ENCODE measurements around the gene TIGD3. TPM values are rescaled to one million over a fixed set of nuclear protein-coding genes. Genes with fewer than 3 reads are reported as not detected.

TIGD3 gene
- total and polyA plus RNA-seq, 2 of the 13 experiments (the other 11 are each of a cell fraction or from before 2014, with no cell fraction given): 0.49 to 4.9 TPM

DNA sequence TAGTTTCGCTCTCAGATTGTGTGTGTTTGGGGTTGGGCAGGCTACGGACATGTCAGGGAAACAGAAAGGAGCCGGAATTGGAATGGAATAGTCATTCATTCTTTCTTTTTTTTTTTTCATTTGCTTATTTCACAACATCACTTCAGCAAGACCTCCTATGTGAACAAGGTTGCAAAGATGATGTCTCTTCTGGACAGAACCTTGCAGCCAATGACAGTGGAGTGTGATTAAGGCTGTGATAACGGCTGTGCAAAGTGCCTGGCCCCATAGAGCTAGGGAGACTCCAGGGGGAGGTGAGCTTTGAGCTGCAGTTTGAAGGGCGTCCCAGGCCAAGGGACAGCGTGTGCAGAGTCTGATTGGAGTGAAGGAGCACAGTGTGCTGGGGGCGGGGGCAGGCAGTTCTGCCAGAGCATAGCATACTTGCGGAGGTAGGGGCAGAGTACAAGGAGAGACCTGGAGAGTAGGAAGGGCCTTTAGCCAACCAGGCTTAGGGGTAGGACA is 3.4 kb downstream of the TIGD3 start (continued):
- TF ChIP-seq SOX6 (IDR thresholded peaks at IDR 0.05): no peak
- TF ChIP-seq SOX6 (CRISPR knock-in tag; IDR thresholded peaks at IDR 0.05): peak; percentile 87
- 0 out of 2 replicates have a peak, but pooled peaks have one; percentile 39 for TF ChIP-seq ZFP90 (CRISPR knock-in tag; IDR thresholded peaks at IDR 0.05; ENCODE audit: borderline replicate concordance)
- TF ChIP-seq, protein P1, sequence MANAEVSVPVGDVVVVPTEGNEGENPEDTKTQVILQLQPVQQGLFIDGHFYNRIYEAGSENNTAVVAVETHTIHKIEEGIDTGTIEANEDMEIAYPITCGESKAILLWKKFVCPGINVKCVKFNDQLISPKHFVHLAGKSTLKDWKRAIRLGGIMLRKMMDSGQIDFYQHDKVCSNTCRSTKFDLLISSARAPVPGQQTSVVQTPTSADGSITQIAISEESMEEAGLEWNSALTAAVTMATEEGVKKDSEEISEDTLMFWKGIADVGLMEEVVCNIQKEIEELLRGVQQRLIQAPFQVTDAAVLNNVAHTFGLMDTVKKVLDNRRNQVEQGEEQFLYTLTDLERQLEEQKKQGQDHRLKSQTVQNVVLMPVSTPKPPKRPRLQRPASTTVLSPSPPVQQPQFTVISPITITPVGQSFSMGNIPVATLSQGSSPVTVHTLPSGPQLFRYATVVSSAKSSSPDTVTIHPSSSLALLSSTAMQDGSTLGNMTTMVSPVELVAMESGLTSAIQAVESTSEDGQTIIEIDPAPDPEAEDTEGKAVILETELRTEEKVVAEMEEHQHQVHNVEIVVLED (CRISPR knock-in tag; IDR thresholded peaks at IDR 0.05; ENCODE audit: borderline replicate concordance): peak; percentile 47; the same call in 1 of the 2 replicates
- TF ChIP-seq, protein P2, sequence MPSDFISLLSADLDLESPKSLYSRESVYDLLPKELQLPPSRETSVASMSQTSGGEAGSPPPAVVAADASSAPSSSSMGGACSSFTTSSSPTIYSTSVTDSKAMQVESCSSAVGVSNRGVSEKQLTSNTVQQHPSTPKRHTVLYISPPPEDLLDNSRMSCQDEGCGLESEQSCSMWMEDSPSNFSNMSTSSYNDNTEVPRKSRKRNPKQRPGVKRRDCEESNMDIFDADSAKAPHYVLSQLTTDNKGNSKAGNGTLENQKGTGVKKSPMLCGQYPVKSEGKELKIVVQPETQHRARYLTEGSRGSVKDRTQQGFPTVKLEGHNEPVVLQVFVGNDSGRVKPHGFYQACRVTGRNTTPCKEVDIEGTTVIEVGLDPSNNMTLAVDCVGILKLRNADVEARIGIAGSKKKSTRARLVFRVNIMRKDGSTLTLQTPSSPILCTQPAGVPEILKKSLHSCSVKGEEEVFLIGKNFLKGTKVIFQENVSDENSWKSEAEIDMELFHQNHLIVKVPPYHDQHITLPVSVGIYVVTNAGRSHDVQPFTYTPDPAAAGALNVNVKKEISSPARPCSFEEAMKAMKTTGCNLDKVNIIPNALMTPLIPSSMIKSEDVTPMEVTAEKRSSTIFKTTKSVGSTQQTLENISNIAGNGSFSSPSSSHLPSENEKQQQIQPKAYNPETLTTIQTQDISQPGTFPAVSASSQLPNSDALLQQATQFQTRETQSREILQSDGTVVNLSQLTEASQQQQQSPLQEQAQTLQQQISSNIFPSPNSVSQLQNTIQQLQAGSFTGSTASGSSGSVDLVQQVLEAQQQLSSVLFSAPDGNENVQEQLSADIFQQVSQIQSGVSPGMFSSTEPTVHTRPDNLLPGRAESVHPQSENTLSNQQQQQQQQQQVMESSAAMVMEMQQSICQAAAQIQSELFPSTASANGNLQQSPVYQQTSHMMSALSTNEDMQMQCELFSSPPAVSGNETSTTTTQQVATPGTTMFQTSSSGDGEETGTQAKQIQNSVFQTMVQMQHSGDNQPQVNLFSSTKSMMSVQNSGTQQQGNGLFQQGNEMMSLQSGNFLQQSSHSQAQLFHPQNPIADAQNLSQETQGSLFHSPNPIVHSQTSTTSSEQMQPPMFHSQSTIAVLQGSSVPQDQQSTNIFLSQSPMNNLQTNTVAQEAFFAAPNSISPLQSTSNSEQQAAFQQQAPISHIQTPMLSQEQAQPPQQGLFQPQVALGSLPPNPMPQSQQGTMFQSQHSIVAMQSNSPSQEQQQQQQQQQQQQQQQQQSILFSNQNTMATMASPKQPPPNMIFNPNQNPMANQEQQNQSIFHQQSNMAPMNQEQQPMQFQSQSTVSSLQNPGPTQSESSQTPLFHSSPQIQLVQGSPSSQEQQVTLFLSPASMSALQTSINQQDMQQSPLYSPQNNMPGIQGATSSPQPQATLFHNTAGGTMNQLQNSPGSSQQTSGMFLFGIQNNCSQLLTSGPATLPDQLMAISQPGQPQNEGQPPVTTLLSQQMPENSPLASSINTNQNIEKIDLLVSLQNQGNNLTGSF (CRISPR knock-in tag; IDR thresholded peaks at IDR 0.05): no peak
- no peak for TF ChIP-seq HOXA9 (CRISPR knock-in tag; IDR thresholded peaks at IDR 0.05; ENCODE audit: borderline replicate concordance)
- peak in 1 of 2 experiments; percentile 37; a peak in 1 of 4 replicates for TF ChIP-seq KLF16 (CRISPR knock-in tag; IDR thresholded peaks at IDR 0.05)
- TF ChIP-seq SSRP1 (CRISPR knock-in tag; IDR thresholded peaks at IDR 0.05): no peak
- TF ChIP-seq KLF6 (CRISPR knock-in tag; IDR thresholded peaks at IDR 0.05): no peak
- TF ChIP-seq NFYB (CRISPR knock-in tag; IDR thresholded peaks at IDR 0.05): peak; percentile 81
- TF ChIP-seq NBN (conservative IDR thresholded peaks at IDR 0.05): no peak
- no peak for TF ChIP-seq TCF7L2 (IDR thresholded peaks at IDR 0.05; ENCODE audit: low read depth, low read length)
- 0 out of 2 replicates have a peak, but pooled peaks have one; percentile 21 for TF ChIP-seq KDM3A (CRISPR knock-in tag; IDR thresholded peaks at IDR 0.05; ENCODE audit: low read depth)
- TF ChIP-seq, protein P3, sequence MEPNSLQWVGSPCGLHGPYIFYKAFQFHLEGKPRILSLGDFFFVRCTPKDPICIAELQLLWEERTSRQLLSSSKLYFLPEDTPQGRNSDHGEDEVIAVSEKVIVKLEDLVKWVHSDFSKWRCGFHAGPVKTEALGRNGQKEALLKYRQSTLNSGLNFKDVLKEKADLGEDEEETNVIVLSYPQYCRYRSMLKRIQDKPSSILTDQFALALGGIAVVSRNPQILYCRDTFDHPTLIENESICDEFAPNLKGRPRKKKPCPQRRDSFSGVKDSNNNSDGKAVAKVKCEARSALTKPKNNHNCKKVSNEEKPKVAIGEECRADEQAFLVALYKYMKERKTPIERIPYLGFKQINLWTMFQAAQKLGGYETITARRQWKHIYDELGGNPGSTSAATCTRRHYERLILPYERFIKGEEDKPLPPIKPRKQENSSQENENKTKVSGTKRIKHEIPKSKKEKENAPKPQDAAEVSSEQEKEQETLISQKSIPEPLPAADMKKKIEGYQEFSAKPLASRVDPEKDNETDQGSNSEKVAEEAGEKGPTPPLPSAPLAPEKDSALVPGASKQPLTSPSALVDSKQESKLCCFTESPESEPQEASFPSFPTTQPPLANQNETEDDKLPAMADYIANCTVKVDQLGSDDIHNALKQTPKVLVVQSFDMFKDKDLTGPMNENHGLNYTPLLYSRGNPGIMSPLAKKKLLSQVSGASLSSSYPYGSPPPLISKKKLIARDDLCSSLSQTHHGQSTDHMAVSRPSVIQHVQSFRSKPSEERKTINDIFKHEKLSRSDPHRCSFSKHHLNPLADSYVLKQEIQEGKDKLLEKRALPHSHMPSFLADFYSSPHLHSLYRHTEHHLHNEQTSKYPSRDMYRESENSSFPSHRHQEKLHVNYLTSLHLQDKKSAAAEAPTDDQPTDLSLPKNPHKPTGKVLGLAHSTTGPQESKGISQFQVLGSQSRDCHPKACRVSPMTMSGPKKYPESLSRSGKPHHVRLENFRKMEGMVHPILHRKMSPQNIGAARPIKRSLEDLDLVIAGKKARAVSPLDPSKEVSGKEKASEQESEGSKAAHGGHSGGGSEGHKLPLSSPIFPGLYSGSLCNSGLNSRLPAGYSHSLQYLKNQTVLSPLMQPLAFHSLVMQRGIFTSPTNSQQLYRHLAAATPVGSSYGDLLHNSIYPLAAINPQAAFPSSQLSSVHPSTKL (CRISPR knock-in tag; IDR thresholded peaks at IDR 0.05): peak; percentile 46; the same call in 1 of the 2 replicates
- TF ChIP-seq, protein P4, sequence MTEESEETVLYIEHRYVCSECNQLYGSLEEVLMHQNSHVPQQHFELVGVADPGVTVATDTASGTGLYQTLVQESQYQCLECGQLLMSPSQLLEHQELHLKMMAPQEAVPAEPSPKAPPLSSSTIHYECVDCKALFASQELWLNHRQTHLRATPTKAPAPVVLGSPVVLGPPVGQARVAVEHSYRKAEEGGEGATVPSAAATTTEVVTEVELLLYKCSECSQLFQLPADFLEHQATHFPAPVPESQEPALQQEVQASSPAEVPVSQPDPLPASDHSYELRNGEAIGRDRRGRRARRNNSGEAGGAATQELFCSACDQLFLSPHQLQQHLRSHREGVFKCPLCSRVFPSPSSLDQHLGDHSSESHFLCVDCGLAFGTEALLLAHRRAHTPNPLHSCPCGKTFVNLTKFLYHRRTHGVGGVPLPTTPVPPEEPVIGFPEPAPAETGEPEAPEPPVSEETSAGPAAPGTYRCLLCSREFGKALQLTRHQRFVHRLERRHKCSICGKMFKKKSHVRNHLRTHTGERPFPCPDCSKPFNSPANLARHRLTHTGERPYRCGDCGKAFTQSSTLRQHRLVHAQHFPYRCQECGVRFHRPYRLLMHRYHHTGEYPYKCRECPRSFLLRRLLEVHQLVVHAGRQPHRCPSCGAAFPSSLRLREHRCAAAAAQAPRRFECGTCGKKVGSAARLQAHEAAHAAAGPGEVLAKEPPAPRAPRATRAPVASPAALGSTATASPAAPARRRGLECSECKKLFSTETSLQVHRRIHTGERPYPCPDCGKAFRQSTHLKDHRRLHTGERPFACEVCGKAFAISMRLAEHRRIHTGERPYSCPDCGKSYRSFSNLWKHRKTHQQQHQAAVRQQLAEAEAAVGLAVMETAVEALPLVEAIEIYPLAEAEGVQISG (CRISPR knock-in tag; IDR thresholded peaks at IDR 0.05): peak; percentile 69
- TF ChIP-seq ZNF605 (CRISPR knock-in tag; IDR thresholded peaks at IDR 0.05): peak; percentile 27; the same call in 1 of the 2 replicates
